CD14-positive monocyte (primary cell): ENCODE data around the gene MVB12B. TPM values are rescaled to one million over a fixed set of nuclear protein-coding genes. Genes with fewer than 3 reads are reported as not detected.

ENCODE experiments used
- DNase-seq, 3 donors: peaks; one replicate each; pipeline ENCODE4 v3.0.0-alpha.2; 2011 to 2022
- H2AFZ ChIP-seq: 2 replicates; pipeline ENCODE4 v1.6.0; 2012; ENCODE audit warnings: mild to moderate bottlenecking, low read depth, low read length, inconsistent platforms; ENCODE audit not compliant: insufficient read depth, poor library complexity, severe bottlenecking
- H3K27ac ChIP-seq, 2 donors: 1 replicate in 1 of 2; 2 replicates in 1 of 2; pipeline ENCODE4 v1.5.1; 2012 to 2013; ENCODE audit warnings: low read length in 2 of 2, control low read depth in 1 of 2, inconsistent platforms in 1 of 2, low read depth in 1 of 2, mild to moderate bottlenecking in 1 of 2
- H3K27me3 ChIP-seq, 2 donors: one replicate each; pipeline versions ENCODE4 v1.6.0 to v1.6.1; 2011 to 2013; ENCODE audit warnings: low read length in 2 of 2; ENCODE audit not compliant: control insufficient read depth in 2 of 2, insufficient read depth in 2 of 2
- H3K36me3 ChIP-seq, 2 donors: replicated peaks in 1 of 2; 1 replicate in 1 of 2; 2 replicates in 1 of 2; pipeline versions ENCODE4 v1.5.1 to v1.6.1; 2012 to 2013; ENCODE audit warnings: low read length in 2 of 2, control low read depth in 1 of 2, inconsistent platforms in 1 of 2, mild to moderate bottlenecking in 1 of 2; ENCODE audit not compliant: insufficient read depth in 2 of 2, control insufficient read depth in 1 of 2
- H3K4me1 ChIP-seq, 2 donors: 1 replicate in 1 of 2; 2 replicates in 1 of 2; pipeline versions ENCODE4 v1.5.1 to v1.6.1; 2012 to 2013; ENCODE audit warnings: low read length in 2 of 2, control low read depth in 1 of 2, inconsistent platforms in 1 of 2, mild to moderate bottlenecking in 1 of 2, moderate library complexity in 1 of 2; ENCODE audit not compliant: insufficient read depth in 2 of 2, control insufficient read depth in 1 of 2
- H3K4me2 ChIP-seq: replicated peaks from 2 replicates; pipeline ENCODE3; 2012; ENCODE audit warnings: low read length, moderate library complexity, mild to moderate bottlenecking; ENCODE audit not compliant: poor library complexity, severe bottlenecking; ENCODE audit errors: extremely low read depth
- H3K4me3 ChIP-seq, 3 experiments: fragments of 200-600 bp in 1 of 3; sonication (generic) in 1 of 3; replicated peaks in 1 of 3; 1 replicate in 2 of 3; 2 replicates in 1 of 3; pipeline ENCODE4 v1.5.1; 2011 to 2013; ENCODE audit warnings: low read length in 3 of 3, mild to moderate bottlenecking in 3 of 3, control low read depth in 2 of 3, low read depth in 2 of 3, inconsistent platforms in 1 of 3, moderate library complexity in 1 of 3
- H3K79me2 ChIP-seq: 2 replicates; pipeline ENCODE4 v1.6.0; 2012; ENCODE audit warnings: mild to moderate bottlenecking, control low read depth, inconsistent platforms, low read length, moderate library complexity; ENCODE audit not compliant: insufficient read depth
- H3K9ac ChIP-seq: 2 replicates; pipeline ENCODE4 v1.6.0; 2017; ENCODE audit warnings: low read length, mild to moderate bottlenecking; ENCODE audit not compliant: insufficient read depth, poor library complexity, severe bottlenecking
- H3K9me3 ChIP-seq, 2 donors: replicated peaks in 1 of 2; 1 replicate in 1 of 2; 2 replicates in 1 of 2; pipeline versions ENCODE4 v1.5.1 to v1.6.1; 2012 to 2013; ENCODE audit warnings: low read length in 2 of 2, control low read depth in 1 of 2; ENCODE audit not compliant: control insufficient read depth in 1 of 2, insufficient read depth in 1 of 2
- H4K20me1 ChIP-seq: 2 replicates; pipeline ENCODE4 v1.6.0; 2012; ENCODE audit warnings: mild to moderate bottlenecking, low read length, control low read depth, moderate library complexity; ENCODE audit not compliant: insufficient read depth
- H3K27ac Mint-ChIP-seq, 7 donors: one replicate each; pipeline ENCODE4 v1.8.0; 2020; ENCODE audit warnings: mild to moderate bottlenecking in 7 of 7, mixed read lengths in 7 of 7, moderate library complexity in 6 of 7, inconsistent platforms in 2 of 7
- H3K27me3 Mint-ChIP-seq, 3 donors: one replicate each; pipeline ENCODE4 v1.8.0; 2021 to 2022; ENCODE audit warnings: low read depth in 3 of 3, mild to moderate bottlenecking in 3 of 3, mixed read lengths in 3 of 3, moderate library complexity in 3 of 3, inconsistent platforms in 1 of 3
- H3K36me3 Mint-ChIP-seq, 2 donors: one replicate each; pipeline ENCODE4 v1.8.0; 2020; ENCODE audit warnings: mixed read lengths in 2 of 2, inconsistent platforms in 1 of 2, mild to moderate bottlenecking in 1 of 2
- H3K4me1 Mint-ChIP-seq: one replicate; pipeline ENCODE4 v1.8.0; 2020; ENCODE audit warnings: mild to moderate bottlenecking, mixed read lengths
- H3K4me3 Mint-ChIP-seq, 2 donors: one replicate each; pipeline ENCODE4 v1.8.0; 2020; ENCODE audit warnings: mild to moderate bottlenecking in 2 of 2, mixed read lengths in 2 of 2, moderate library complexity in 1 of 2
- H3K9me3 Mint-ChIP-seq, 7 donors: one replicate each; pipeline ENCODE4 v1.8.0; 2020 to 2022; ENCODE audit warnings: mixed read lengths in 7 of 7, mild to moderate bottlenecking in 6 of 7, moderate library complexity in 6 of 7, inconsistent platforms in 2 of 7
- WGBS: methylation state at CpG from one replicate; pipeline ENCODE4 v1.1.5; 2013; ENCODE audit warnings: missing lambda C conversion rate; ENCODE audit not compliant: insufficient coverage; 5-methylcytosine and 5-hydroxymethylcytosine counted together
- intact Hi-C, 2 donors: fragments of 100-400 bp; cut with micrococcal nuclease; formaldehyde crosslinking; loops; one replicate each; pipeline versions ENCODE4 v1.15.0 to v1.15.1; 2023
- polyA plus RNA-seq, 3 donors: library from polyadenylated mRNA; depleted of rRNA in 1 of 3; unstranded in 2 of 3; stranded (reverse) in 1 of 3; fragments of 300-500 nt in 2 of 3; fragments of >200 nt in 1 of 3; fragmentation: Illumina TruSeq in 2 of 3; gene quantifications; 1 replicate in 2 of 3; 2 replicates in 1 of 3; pipeline ENCODE4 v1.2.3, GENCODE V29; 2012 to 2021
- TF ChIP-seq, protein P1 (sequence below): fragments of 200-600 bp; IDR thresholded peaks from one replicate; pipeline ENCODE4 v1.8.0; 2022; ENCODE audit warnings: antibody characterized with exemption, mild to moderate bottlenecking

The MVB12B gene
- polyA plus RNA-seq, 3 donors: 2.8 to 8.1 (median 3.5) TPM

DNA sequence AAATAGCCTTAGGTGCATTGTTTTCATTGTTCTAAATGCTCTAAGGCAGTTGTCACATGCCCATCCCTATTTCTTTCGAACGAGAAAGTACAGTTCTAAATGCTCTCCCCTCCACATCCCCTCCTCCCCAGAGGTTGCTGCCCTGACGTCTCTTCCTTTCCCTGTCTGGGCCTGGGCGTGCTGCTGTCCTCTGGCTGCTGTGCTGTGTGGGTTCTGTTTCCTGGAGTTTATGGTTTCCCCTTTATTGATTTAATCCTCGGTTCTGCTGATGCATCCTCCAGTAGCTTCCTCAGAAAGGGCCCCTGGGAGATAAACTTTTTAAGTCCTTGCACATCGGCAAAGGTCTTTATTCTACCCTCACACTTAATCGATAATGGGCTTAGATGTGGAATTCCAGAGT, 48.8 kb downstream of the MVB12B start:
- Histone ChIP-seq H3K79me2 (peaks cover 8% of the 10 kb centered on the region), H3K36me3 (peaks cover 0 to 2% of the 10 kb centered on the region in 2 donors), H3K9ac (no peak overlapping the region), H3K4me1 (peaks cover 26 to 37% of the 10 kb centered on the region in 2 donors), H3K9me3 (no peaks in the 10 kb centered on the region), H3K4me3 (peak overlapping the region in 1 of 3 experiments; percentile 27), H3K4me2 (peak overlapping the region; percentile 27), H4K20me1 (no peaks in the 10 kb centered on the region), H3K27me3 (no peaks in the 10 kb centered on the region), H3K27ac (peak overlapping the region; percentile 24 to 38), H2AFZ (peak overlapping the region; percentile 0)
- Mint-ChIP-seq H3K27me3 (peaks cover 0 to 2% (median 0%) of the 10 kb centered on the region in 3 donors), H3K9me3 (no peaks in the 10 kb centered on the region), H3K4me1 (peaks cover 61% of the 10 kb centered on the region), H3K4me3 (peak overlapping the region; percentile 10 to 83), H3K27ac (peak overlapping the region; percentile 19 to 85 (median 74)), H3K36me3 (peaks cover 10 to 13% of the 10 kb centered on the region in 2 donors)
- intact Hi-C loops: no loop called here
- TF ChIP-seq, protein P1, sequence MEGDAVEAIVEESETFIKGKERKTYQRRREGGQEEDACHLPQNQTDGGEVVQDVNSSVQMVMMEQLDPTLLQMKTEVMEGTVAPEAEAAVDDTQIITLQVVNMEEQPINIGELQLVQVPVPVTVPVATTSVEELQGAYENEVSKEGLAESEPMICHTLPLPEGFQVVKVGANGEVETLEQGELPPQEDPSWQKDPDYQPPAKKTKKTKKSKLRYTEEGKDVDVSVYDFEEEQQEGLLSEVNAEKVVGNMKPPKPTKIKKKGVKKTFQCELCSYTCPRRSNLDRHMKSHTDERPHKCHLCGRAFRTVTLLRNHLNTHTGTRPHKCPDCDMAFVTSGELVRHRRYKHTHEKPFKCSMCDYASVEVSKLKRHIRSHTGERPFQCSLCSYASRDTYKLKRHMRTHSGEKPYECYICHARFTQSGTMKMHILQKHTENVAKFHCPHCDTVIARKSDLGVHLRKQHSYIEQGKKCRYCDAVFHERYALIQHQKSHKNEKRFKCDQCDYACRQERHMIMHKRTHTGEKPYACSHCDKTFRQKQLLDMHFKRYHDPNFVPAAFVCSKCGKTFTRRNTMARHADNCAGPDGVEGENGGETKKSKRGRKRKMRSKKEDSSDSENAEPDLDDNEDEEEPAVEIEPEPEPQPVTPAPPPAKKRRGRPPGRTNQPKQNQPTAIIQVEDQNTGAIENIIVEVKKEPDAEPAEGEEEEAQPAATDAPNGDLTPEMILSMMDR: no peak
- WGBS: no CpG with 5 or more reads among the region's 7 CpGs
- DNase-seq: peak; percentile 26 to 41 (median 36)

DNA sequence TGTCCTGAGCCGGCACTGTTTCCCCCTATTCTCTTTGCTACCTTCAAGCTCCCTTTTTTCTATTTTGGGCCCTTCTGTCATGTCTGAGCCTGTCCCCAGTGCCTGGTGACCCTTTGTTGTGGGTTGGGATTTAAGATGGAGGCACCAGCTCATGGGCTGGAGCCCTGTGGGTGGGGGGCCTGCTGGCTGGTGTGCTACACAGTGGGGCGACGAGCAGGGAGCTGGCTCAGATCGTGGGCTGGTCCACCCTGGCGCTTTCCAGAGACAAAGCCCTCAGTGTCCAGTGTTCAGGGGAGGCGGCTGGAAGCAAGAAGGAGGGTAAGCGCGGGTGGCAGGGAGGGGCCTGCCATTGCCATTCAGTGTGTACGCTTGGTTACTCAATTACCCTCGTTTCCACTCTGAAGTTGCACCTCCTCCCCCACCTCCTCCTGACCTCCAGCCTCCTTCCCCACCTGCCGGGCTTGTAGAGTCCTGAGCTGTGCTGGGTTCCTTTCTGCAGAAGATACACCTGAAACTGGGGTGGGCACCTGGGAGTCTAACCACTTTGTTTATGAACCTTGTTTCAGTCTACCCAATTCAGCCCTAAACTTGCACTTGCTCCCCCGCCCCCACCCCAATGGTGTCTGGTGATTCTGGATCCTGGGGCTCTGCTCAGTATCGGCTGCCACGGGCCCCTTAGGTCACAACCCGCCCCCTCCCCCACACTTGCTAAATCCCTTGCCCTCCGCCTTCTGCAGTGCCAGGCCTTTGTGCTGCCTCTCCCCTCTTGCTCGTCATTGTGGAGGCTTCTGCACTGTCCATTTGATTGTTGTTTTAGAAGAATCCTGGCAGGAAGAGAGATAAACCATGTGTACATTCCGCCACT, 49.9 kb downstream of the MVB12B start:
- 79% methylated on average over 5 of the region's 18 CpGs for WGBS
- intact Hi-C loops: no loop called here
- H3K27ac Mint-ChIP-seq: peak overlapping the region in 5 of 7 donors; percentile 10 to 50 (median 36)

More for the DNA sequence above, 49.9 kb downstream of the MVB12B start:
- no peaks in the 10 kb centered on the region for H3K9me3 ChIP-seq
- H3K27ac ChIP-seq: peak overlapping the region in 1 of 2 donors; percentile 38
- no peak overlapping the region for H3K9ac ChIP-seq
- no peak overlapping the region for H3K4me3 ChIP-seq
- no peak for DNase-seq
- Mint-ChIP-seq H3K36me3 (peaks cover 12 to 16% of the 10 kb centered on the region in 2 donors), H3K4me1 (peaks cover 61% of the 10 kb centered on the region), H3K4me3 (peak overlapping the region; percentile 16 to 83), H3K27me3 (peaks cover 0 to 2% (median 0%) of the 10 kb centered on the region in 3 donors), H3K9me3 (no peaks in the 10 kb centered on the region)
- H3K36me3 ChIP-seq: peaks cover 0 to 13% of the 10 kb centered on the region in 2 donors
- H4K20me1 ChIP-seq: no peaks in the 10 kb centered on the region
- peak overlapping the region; percentile 12 for H2AFZ ChIP-seq
- H3K4me1 ChIP-seq: peaks cover 26 to 37% of the 10 kb centered on the region in 2 donors
- peaks cover 8% of the 10 kb centered on the region for H3K79me2 ChIP-seq
- H3K27me3 ChIP-seq: no peaks in the 10 kb centered on the region
- TF ChIP-seq, protein P1: no peak
- no peak overlapping the region for H3K4me2 ChIP-seq
